Neural progenitor cell (in vitro differentiated cells): ENCODE data around the gene SLC50A1. TPM values are rescaled to one million over a fixed set of nuclear protein-coding genes. Genes with fewer than 3 reads are reported as not detected.

Experiments used
- DNase-seq: peaks from one replicate; pipeline ENCODE4 v3.0.0-alpha.2; 2016; ENCODE audit warnings: low spot score
- H2AFZ ChIP-seq: fragments of 200-600 bp; sonication (generic); replicated peaks from 2 replicates; pipeline ENCODE4 v1.6.1; 2016; ENCODE audit warnings: antibody characterized with exemption
- H3F3A ChIP-seq: fragments of 200-600 bp; sonication (generic); 2 replicates; pipeline ENCODE4 v1.6.1; 2016; ENCODE audit warnings: antibody characterized with exemption, low read depth
- H3K27ac ChIP-seq: fragments of 200-600 bp; sonication (generic); 2 replicates; pipeline ENCODE4 v1.5.1; 2016; ENCODE audit warnings: mild to moderate bottlenecking
- H3K27me3 ChIP-seq: fragments of 200-600 bp; sonication (generic); 2 replicates; pipeline ENCODE4 v1.6.1; 2016; ENCODE audit warnings: mild to moderate bottlenecking, moderate library complexity
- H3K36me3 ChIP-seq: fragments of 200-600 bp; sonication (generic); 2 replicates; pipeline ENCODE4 v1.5.1; 2016
- H3K4me1 ChIP-seq: fragments of 200-600 bp; sonication (generic); 2 replicates; pipeline ENCODE4 v1.6.1; 2016; ENCODE audit warnings: mixed run types
- H3K4me2 ChIP-seq: fragments of 200-600 bp; sonication (generic); 2 replicates; pipeline ENCODE4 v1.6.1; 2016
- H3K4me3 ChIP-seq: fragments of 200-600 bp; sonication (generic); 2 replicates; pipeline ENCODE4 v1.5.1; 2016
- H3K79me2 ChIP-seq: fragments of 200-600 bp; sonication (generic); 2 replicates; pipeline ENCODE4 v1.6.1; 2016; ENCODE audit warnings: low read depth
- H3K9ac ChIP-seq: fragments of 200-600 bp; sonication (generic); 2 replicates; pipeline ENCODE4 v1.6.1; 2016
- H3K9me3 ChIP-seq: fragments of 200-600 bp; sonication (generic); 2 replicates; pipeline ENCODE4 v1.5.1; 2016; ENCODE audit warnings: low read depth
- H4K20me1 ChIP-seq: fragments of 200-600 bp; sonication (generic); 2 replicates; pipeline ENCODE4 v1.6.1; 2016; ENCODE audit warnings: low read depth
- H3K27ac Mint-ChIP-seq: 3 replicates; pipeline ENCODE4 v1.8.0; 2021; ENCODE audit warnings: mixed read lengths
- H3K27me3 Mint-ChIP-seq: 2 replicates; pipeline ENCODE4 v1.8.0; 2022; ENCODE audit warnings: low read depth, mild to moderate bottlenecking, inconsistent platforms, moderate library complexity, mixed read lengths; ENCODE audit not compliant: insufficient read depth
- H3K36me3 Mint-ChIP-seq: 3 replicates; pipeline ENCODE4 v1.8.0; 2021; ENCODE audit warnings: mixed read lengths
- H3K4me1 Mint-ChIP-seq: 3 replicates; pipeline ENCODE4 v1.8.0; 2021; ENCODE audit warnings: mixed read lengths
- H3K4me3 Mint-ChIP-seq: 3 replicates; pipeline ENCODE4 v1.8.0; 2021; ENCODE audit warnings: mild to moderate bottlenecking, moderate library complexity, mixed read lengths
- H3K9me3 Mint-ChIP-seq: 3 replicates; pipeline ENCODE4 v1.8.0; 2020; ENCODE audit warnings: mixed read lengths
- EZH2 ChIP-seq: fragments of 200-600 bp; sonication (generic); IDR thresholded peaks from 2 replicates; pipeline ENCODE4 v1.6.1; 2017; ENCODE audit warnings: antibody characterized with exemption, mild to moderate bottlenecking, moderate library complexity
- EZH2phosphoT487 ChIP-seq: fragments of 200-600 bp; sonication (generic); IDR thresholded peaks from 2 replicates; pipeline ENCODE4 v1.6.1; 2017; ENCODE audit warnings: antibody characterized with exemption
- total RNA-seq: library from RNA; depleted of rRNA; stranded (reverse); fragments of >200 nt; gene quantifications from 2 replicates; pipeline ENCODE4 v1.2.3, GENCODE V29; 2015; ENCODE audit warnings: low replicate concordance
- TF ChIP-seq, protein P1 (sequence below): fragments of 200-600 bp; sonication (generic); IDR thresholded peaks from 2 replicates; pipeline ENCODE4 v1.5.1; 2017; ENCODE audit warnings: antibody characterized with exemption, mild to moderate bottlenecking

The SLC50A1 gene
- total RNA-seq, 1 donor from 2014 or later, result 14.4 TPM

DNA sequence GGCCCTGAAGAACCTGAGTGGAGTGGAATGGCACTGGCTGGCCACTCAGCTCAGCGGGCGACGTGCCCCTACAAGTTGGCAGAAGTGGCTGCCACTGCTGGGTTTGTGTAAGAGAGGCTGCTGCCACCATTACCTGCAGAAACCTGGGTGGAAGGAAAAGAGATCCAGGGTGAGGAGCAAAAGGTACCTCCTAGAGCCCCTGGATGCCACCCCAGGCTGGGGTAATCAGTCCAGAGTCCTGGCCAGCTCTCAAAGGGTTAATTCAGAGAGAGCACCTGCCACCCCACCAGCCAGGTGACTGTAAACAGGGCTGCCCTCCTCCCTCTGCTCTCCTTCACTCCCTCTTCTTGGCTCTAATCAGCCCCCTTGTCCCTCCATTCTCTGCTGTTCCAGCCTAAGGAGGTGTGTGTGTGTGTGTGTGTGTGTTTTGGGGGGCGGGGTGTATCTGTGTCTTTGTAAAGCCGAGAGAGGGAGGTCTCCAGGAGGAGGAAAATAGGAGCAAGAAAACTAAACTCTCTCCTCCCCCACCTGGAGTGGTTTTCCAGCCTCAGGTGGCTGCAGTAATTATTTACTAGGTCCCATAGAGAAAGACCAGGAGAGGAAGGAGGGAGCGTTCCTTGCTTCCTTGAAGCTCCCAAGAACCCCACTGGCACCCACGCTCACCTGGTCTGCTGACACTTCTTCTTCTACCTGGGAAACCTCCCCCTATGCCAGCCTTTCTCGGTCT is 50.6 kb downstream of the SLC50A1 start:
- peaks cover 4% of the 10 kb centered on the region for H3K9me3 Mint-ChIP-seq
- H3K27ac Mint-ChIP-seq, result peak overlapping the region; percentile 57
- Histone ChIP-seq H3K9me3 (no peaks in the 10 kb centered on the region), H2AFZ (no peak overlapping the region), H3K27me3 (no peaks in the 10 kb centered on the region), H3F3A (peaks cover 8% of the 10 kb centered on the region), H3K9ac (no peak overlapping the region), H3K4me1 (peaks cover 5% of the 10 kb centered on the region), H3K36me3 (no peaks in the 10 kb centered on the region), H3K4me2 (no peak overlapping the region), H3K79me2 (no peaks in the 10 kb centered on the region), H4K20me1 (no peaks in the 10 kb centered on the region), H3K27ac (no peak overlapping the region), H3K4me3 (no peak overlapping the region)
- peaks cover 15% of the 10 kb centered on the region for H3K27me3 Mint-ChIP-seq
- H3K4me3 Mint-ChIP-seq, result peak overlapping the region; percentile 53
- peaks cover 10% of the 10 kb centered on the region for H3K36me3 Mint-ChIP-seq
- DNase-seq, result no peak
- peaks cover 7% of the 10 kb centered on the region for H3K4me1 Mint-ChIP-seq
- TF ChIP-seq, protein P1, sequence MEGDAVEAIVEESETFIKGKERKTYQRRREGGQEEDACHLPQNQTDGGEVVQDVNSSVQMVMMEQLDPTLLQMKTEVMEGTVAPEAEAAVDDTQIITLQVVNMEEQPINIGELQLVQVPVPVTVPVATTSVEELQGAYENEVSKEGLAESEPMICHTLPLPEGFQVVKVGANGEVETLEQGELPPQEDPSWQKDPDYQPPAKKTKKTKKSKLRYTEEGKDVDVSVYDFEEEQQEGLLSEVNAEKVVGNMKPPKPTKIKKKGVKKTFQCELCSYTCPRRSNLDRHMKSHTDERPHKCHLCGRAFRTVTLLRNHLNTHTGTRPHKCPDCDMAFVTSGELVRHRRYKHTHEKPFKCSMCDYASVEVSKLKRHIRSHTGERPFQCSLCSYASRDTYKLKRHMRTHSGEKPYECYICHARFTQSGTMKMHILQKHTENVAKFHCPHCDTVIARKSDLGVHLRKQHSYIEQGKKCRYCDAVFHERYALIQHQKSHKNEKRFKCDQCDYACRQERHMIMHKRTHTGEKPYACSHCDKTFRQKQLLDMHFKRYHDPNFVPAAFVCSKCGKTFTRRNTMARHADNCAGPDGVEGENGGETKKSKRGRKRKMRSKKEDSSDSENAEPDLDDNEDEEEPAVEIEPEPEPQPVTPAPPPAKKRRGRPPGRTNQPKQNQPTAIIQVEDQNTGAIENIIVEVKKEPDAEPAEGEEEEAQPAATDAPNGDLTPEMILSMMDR, result no peak
- TF ChIP-seq EZH2, result no peak
- no peak for TF ChIP-seq EZH2phosphoT487

DNA sequence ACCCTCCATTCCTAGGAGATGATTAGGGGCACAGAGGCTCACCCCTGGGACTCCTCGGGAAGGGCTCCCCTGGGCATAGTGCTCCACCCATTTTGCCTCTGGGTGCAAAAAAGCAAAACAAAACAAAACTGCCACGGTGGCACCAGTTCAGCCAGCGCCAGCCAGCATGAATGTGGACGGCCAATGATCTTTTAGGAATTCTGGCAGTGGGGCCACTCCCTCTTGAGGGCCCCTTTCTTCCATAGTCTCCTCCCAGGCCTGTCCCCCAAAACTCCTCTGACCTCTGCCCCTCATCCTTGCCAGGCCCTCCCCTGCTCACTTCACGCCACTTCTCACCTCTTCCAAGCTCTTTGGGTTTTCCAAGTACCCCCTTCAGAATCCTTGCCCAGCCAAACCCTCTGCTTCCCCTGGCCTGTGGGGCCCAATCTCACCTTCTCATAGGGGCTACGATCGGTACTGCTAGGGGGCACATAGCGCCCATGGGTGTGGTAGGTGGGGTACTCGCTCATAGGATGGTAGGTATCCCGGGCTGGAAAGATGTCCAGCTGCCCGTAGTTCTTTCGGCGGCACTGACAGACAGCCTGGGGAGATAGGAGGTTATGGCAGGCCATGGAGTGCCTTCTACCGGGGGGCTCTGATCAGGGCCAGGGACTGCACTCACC is 51.3 kb downstream of the SLC50A1 start:
- no peak overlapping the region for H3K27ac ChIP-seq
- H3K4me2 ChIP-seq, result no peak overlapping the region
- no peaks in the 10 kb centered on the region for H3K9me3 ChIP-seq
- DNase-seq, result no peak
- H3K4me1 Mint-ChIP-seq, result peaks cover 9% of the 10 kb centered on the region
- H3K36me3 ChIP-seq, result no peaks in the 10 kb centered on the region
- peaks cover 5% of the 10 kb centered on the region for H3K9me3 Mint-ChIP-seq
- H3F3A ChIP-seq, result peaks cover 8% of the 10 kb centered on the region
- no peaks in the 10 kb centered on the region for H3K79me2 ChIP-seq
- no peak for TF ChIP-seq EZH2
- no peak for TF ChIP-seq EZH2phosphoT487
- TF ChIP-seq, protein P1, result no peak
- H4K20me1 ChIP-seq, result no peaks in the 10 kb centered on the region
- peaks cover 5% of the 10 kb centered on the region for H3K4me1 ChIP-seq
- no peak overlapping the region for H3K4me3 ChIP-seq
- H3K27me3 ChIP-seq, result no peaks in the 10 kb centered on the region
- no peak overlapping the region for H2AFZ ChIP-seq
- H3K9ac ChIP-seq, result no peak overlapping the region
- peaks cover 17% of the 10 kb centered on the region for H3K27me3 Mint-ChIP-seq
- peak overlapping the region; percentile 58 for H3K27ac Mint-ChIP-seq
- H3K4me3 Mint-ChIP-seq, result no peak overlapping the region
- H3K36me3 Mint-ChIP-seq, result peaks cover 10% of the 10 kb centered on the region

DNA sequence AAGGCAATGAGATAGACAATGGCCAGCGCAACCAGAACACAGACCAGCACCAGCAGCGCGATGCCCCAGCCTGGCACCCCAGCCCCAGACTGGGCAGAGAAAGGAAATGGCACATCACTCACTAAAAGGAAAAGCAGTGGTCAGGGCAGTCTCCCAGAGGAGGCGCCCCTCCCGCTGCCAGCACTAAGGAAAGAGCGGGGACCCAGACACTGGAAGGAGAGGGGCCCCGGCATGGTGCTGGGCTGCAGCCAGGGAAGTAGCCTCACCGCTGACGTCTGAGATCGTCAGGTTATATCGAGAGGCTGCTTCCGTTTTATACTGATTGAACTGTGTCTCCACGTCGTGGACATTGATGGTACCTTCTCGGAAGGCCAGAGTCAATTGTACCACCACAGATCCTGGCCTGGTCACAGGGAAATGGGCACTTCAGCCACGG is 51.8 kb downstream of the SLC50A1 start:
- DNase-seq, result no peak
- Histone ChIP-seq H3K9me3 (no peaks in the 10 kb centered on the region), H2AFZ (no peak overlapping the region), H3K79me2 (no peaks in the 10 kb centered on the region), H4K20me1 (no peaks in the 10 kb centered on the region), H3K9ac (no peak overlapping the region), H3K27me3 (no peaks in the 10 kb centered on the region), H3F3A (peaks cover 8% of the 10 kb centered on the region), H3K4me2 (no peak overlapping the region), H3K4me3 (no peak overlapping the region), H3K27ac (no peak overlapping the region), H3K36me3 (no peaks in the 10 kb centered on the region), H3K4me1 (peaks cover 7% of the 10 kb centered on the region)
- Mint-ChIP-seq H3K27ac (peak overlapping the region; percentile 58), H3K4me1 (peaks cover 14% of the 10 kb centered on the region), H3K9me3 (peaks cover 7% of the 10 kb centered on the region), H3K27me3 (peaks cover 20% of the 10 kb centered on the region), H3K36me3 (peaks cover 7% of the 10 kb centered on the region), H3K4me3 (no peak overlapping the region)
- no peak for TF ChIP-seq EZH2
- TF ChIP-seq, protein P1, result no peak
- no peak for TF ChIP-seq EZH2phosphoT487
